GM04503 (cell line): Measurements from ENCODE around the gene CEP290.

ENCODE experiments used
- DNase-seq: peaks from one replicate; pipeline ENCODE4 v3.0.0-alpha.2; 2012; ENCODE audit warnings: low read depth

Gene CEP290, protein sequence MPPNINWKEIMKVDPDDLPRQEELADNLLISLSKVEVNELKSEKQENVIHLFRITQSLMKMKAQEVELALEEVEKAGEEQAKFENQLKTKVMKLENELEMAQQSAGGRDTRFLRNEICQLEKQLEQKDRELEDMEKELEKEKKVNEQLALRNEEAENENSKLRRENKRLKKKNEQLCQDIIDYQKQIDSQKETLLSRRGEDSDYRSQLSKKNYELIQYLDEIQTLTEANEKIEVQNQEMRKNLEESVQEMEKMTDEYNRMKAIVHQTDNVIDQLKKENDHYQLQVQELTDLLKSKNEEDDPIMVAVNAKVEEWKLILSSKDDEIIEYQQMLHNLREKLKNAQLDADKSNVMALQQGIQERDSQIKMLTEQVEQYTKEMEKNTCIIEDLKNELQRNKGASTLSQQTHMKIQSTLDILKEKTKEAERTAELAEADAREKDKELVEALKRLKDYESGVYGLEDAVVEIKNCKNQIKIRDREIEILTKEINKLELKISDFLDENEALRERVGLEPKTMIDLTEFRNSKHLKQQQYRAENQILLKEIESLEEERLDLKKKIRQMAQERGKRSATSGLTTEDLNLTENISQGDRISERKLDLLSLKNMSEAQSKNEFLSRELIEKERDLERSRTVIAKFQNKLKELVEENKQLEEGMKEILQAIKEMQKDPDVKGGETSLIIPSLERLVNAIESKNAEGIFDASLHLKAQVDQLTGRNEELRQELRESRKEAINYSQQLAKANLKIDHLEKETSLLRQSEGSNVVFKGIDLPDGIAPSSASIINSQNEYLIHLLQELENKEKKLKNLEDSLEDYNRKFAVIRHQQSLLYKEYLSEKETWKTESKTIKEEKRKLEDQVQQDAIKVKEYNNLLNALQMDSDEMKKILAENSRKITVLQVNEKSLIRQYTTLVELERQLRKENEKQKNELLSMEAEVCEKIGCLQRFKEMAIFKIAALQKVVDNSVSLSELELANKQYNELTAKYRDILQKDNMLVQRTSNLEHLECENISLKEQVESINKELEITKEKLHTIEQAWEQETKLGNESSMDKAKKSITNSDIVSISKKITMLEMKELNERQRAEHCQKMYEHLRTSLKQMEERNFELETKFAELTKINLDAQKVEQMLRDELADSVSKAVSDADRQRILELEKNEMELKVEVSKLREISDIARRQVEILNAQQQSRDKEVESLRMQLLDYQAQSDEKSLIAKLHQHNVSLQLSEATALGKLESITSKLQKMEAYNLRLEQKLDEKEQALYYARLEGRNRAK (N-terminal part only)

DNA sequence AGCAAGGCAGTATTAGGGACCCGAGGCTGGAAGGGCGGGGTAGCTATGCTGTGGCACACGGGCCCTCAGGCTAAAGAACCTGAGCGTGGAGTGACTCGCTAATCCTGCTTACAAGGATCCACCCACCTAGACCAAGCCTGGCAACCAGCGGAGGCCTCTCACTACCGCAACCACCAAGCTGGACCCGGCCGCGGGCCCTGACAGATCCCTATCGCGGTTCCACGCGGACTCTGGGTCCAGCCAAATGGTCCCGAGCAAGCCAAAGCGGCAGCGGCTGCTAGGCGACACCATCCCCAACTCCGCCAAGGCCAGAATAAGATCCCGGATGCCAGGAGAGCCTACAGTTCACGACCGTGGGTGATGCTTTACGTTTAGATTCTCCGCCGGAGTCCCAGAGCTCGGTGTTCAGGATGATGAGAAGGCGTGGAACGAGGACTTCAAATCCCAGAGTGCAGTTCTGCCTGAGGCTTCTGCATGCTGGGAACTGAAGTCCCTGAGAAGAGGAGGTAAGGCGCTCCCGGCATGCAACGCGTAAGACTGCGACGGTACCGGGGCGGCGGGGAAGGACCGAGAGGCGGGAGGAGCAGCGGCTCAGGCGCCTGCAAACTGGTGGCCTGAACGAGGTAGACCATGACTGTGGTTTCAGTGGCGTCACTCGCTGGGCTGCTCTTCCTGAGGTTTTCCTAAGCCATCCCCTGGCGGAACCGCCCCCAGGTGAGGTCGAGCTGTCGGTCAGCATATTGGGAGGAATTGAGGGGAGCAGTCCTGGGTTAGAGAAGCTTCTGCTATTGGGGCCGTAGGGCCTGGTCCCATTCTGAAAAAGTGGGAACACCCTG is at the start of gene CEP290, which contains the start of gene TMTC3:
CEP290 (minus strand) TSS at position 315 of the 836 bp plus-strand sequence. CDS start 781 bp downstream, outside the sequence.
TMTC3 (plus strand) TSS at position 534 of the 836 bp plus-strand sequence. CDS start 6,009 bp downstream, outside the sequence.
- peak; percentile 99 for DNase-seq

DNA sequence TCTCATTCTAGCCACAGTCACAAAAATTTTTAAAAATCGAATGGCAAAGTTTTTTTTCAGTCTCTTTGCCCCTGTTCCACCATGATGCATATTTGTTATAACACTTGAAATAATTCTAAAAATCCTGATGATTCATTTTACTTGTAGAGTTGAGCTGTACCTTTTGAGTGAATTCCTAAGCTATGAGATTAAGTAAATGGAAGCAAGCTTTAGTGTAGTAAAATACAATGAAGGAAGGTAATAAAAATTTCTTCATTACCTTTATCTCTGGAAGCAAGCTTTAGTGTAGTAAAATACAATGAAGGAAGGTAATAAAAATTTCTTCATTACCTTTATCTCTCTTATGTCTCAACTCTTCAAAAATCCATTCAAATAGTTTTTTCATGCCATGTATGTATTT is 46.3 kb upstream of the CEP290 start:
- DNase-seq: no peak

DNA sequence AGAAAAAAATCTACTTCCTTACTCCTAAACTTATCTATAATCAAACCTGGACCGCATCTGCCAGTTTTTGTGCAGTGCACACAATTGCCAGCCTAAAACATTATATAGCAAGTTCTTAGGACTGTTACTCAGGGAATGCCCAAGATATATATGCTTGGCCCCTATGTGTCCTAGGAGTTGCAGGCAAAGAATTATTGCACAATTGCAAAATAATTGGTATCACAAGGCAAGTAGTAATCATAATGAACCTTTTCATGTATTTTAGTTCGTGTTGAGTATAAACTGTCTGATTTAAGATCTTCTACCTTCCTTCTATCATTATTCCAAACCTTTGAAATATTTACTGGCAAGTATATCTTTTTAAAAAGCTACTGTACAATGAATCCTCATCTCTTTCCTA is 45.7 kb upstream of the CEP290 start:
- no peak for DNase-seq

DNA sequence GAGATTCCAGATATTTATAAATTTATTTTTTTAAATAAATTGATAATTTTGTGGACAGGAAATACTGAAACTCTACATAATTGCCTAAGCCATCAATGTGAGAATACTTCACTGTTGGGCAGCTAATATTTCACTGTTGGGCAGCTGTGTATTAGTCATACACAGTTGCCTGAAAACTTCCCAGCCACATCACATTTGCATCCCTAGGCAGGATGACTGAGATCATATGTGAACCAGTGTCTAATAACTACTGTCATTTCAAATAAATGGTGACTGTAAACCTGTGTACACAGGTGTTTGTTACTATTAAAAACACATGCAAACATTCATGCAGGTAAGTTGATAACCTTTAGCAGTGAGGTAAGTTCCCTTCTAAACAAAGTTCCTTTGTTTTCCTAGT is 44.1 kb upstream of the CEP290 start:
- no peak for DNase-seq

DNA sequence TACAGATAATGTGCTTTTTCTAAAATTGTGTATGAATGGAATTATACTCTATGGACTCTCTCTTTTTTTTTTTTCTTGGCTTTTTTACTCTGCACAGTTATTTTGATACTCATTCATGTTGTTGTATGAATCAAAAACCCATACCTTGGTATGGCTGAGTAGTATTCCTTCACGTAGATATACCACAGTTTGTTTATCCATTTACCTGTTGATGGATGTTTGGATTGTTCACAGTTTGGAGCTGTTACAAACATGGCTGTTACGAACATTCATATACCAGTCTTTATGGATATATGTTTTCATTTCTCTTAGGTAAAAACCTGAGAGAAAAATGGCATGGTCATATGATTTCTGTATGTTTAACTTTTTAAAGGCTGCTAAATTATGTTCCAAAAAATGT is 43.4 kb upstream of the CEP290 start:
- no peak for DNase-seq

DNA sequence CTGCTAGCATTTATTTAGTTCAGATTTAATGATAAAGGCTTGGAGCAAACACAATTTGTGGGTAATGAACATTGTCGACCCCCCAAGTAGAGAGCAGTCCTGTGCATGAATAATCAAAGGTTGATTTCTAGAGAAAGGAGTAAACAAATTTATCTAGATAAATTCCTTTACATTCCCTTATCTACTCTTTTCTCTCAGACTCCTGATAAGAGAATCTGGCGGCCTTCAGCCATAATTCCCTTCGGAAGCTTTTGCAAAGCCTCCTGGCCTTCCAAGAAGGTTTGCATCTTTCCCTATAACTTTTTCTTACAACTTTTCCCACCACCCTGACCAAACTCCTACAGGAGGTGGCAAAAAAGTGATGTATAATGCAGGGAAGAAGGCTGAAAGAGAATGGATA is 42.3 kb upstream of the CEP290 start:
- no peak for DNase-seq

DNA sequence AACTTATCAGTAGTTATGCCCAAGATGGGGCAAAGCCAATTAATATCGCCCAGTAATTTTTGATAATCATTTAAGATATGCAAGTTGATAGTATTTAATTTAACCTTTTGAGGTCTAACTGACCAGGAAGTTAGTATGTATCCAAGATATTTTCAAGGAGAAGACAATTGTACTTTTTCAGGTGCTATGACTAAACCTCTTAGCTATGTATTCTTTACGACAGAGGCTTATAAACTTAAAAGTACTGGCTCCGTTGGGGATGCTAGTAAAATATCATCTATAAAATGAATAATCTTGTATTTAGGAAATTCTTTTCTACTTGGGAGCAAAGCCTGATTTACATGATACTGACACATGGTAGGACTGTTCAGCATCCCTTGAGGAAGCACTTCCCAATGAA is 40.5 kb upstream of the CEP290 start:
- DNase-seq: no peak

DNA sequence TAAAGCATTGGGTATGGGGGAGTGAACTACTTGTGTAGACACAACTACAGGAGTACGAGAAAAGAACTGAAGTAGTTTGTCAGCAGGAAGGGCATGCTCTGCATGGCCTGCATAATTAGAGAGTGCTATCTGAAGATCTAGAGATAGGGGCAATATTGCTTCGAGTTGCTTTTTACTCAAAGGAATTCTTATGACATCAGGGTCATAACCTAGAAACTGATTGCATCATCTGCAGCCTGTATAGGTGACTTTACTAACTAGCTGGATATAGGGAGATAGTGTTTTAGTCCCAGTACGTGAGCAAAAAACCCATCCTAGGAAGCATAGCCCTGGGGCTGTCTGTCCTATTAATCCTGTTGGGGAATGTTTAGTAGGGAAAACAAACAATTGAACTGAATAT is 40.0 kb upstream of the CEP290 start:
- no peak for DNase-seq

DNA sequence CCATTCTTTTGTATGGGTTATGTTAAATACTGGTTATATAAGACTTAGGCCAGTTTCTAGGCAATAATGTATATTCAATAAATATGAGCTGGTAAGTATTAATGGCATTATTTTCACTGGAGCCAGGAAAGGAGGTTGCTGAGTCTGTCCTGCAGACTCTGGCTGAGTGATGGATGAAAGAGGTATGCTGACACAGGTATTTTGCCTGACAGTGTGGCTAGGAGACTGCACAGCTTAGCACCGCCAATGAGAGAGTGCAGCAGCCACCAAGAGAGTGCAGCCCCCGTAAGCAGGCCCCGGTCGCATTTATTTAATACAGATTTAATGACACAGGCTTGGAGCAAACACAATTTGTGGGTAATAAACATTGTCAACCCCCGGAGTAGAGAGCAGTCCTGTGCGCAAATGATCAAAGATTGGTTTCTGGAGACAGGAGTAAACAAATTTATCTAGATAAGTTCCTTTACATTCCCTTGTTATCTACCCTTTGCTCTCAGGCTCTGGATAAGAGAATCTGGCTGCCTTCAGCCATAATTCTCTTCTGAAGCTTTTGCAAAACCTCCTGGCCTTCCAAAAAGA is 37.6 kb upstream of the CEP290 start:
- no peak for DNase-seq

DNA sequence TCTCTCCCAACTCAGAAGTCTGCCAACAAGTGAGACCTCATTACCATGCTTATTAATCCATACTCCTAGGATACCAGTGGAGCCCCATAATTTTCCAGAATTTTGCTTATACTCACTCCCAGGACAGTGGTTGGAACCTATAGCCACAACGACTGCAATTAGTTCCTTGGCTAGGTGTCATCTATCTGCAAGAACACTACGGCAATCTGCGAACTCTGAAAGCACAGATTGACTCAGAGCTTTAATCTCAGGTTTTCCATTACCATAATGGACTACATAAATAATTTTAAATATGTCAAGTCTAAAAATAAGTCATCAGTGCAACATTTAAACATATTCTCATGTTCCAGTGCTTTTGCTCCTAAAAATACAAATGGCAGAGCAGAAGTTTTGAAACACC is 33.7 kb upstream of the CEP290 start:
- DNase-seq: no peak

DNA sequence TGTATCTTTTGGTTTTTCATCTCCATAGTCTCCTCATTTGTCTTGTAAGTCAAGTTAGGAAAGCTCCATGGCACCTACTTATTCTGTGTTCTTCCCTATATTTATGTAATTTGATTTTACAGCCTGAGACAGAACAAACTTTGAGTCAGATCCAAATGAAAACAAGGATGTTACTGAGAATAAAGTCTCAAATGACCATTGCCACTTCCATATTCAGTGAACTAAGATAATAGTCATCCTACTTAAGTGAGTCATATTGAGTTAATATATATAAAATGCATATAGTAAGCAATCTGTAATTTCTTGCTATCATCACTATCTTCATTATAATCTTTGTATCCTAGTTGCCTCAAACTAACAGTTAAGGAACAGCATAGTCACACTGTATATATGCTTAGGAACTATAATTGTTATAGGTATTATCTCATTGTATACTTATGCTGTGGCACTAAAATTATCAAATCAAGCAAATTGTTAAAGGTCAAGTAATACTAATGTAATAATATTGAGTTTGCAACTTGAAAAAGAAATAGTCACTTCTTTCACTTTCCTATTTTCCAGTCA is 31.0 kb upstream of the CEP290 start:
- DNase-seq: no peak

DNA sequence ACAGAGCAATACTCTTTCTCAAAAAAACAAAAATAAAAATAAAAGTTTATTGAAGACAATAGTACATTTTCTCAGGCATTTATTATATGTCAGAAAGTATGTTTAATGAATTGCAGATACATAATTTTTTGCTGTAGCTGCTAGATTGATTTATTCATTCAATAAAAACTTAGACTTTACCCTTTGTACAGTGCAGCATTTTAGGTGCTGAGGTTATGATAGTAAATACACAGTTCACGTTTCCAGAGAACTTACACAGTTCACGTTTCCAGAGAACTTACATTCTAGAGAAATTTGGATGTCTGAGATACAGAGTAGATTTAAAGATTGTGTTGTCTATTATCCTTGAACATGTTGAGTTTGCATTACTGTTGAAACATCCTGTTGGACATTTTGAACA is 25.5 kb upstream of the CEP290 start:
- no peak for DNase-seq

DNA sequence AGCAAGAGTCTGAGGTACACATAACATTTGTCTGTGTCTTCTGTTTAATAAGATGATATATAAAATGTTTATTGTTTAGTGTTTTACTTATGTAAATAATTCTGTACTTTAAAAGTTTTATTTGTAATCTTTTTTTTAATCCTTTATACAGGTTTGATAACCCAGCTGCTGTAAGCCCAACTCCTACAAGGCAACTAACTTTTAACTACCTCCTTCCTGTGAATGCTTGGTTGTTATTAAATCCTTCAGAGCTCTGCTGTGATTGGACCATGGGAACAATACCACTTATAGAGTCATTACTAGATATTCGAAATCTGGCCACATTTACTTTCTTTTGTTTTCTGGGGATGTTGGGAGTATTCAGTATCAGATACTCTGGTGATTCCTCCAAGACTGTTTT is 24.3 kb upstream of the CEP290 start:
- no peak for DNase-seq

DNA sequence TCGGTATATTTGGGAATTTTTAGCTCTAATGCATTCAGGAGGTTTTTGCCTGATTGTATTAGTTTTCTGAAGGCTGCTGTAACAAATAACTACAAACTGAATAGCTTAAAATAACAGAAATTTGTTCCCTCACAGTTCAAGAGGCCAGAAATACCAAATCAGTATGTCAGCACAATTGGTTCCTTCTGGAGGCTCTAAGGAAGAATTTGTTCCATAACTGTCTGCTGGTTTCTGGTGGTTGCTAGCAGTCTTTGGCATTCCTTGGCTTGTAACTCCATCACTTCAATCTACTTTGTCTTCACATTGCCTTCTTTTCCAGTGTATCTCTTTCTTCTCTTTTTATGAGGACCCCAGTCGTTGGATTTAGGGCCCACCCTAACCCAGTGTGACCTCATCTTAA is 21.5 kb upstream of the CEP290 start:
- DNase-seq: no peak

DNA sequence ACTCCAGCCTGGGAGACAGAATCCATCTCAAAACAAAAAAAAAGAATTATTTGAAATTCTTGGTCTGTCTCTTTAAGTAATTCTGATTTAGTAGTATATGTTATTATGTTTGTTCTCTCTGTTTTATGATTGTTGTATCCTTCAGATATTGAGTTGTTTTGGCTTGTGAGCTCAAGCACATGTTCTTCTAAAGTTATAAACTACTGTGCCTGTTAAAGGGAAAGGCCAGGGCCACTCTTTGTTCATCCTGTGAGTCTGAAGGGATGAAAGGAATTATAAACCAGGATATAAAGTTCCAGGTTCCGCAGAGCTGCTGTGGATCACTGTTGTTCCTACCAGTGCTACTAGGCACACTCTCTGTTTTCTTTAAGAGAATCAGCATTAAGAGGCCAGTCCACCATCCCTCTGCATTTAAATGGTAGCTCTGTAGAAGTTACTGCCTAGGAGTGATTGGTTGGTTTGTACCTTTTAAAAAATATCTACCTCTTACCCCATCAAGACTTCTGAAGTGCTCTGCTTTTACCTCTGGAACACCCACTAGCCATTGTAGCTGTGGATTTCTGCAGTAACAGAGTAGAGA is 14.3 kb upstream of the CEP290 start:
- DNase-seq: no peak

DNA sequence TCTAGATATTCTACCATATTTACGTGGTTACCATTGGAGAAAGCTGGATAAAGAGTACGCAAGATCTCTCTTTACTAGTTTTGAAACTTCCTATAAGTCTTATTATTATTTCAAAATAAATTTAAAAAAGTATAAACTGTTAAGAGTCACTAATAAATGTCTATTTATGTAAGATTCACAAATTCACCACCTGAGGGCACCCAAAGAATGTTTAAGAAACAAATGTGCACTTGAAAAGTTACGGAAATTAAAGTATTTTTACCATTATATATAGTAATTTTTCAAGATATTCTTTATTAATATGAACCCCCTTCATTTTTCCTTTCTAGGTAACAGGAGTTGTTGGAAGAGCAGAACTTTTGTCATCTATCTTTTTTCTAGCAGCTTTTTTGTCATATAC is 12.1 kb upstream of the CEP290 start:
- no peak for DNase-seq

DNA sequence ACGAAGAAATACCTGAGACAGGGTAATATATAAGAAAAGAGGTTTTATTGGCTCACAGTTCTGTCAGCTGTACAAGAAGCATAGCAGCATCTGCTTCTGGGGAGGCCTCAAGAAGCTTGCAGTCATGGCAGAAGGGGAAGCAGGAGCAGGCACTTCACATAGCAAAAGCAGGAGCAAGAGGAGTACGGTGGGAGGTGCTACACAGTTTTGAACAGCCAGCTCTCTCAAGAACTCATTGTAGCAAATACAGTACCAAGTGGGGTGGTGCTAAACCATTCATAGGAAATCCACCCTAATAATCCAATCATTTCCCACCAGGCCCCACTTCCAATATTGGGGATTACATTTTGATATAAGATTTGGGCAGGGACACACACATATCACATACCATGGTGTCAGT is 8.2 kb upstream of the CEP290 start:
- DNase-seq: no peak

DNA sequence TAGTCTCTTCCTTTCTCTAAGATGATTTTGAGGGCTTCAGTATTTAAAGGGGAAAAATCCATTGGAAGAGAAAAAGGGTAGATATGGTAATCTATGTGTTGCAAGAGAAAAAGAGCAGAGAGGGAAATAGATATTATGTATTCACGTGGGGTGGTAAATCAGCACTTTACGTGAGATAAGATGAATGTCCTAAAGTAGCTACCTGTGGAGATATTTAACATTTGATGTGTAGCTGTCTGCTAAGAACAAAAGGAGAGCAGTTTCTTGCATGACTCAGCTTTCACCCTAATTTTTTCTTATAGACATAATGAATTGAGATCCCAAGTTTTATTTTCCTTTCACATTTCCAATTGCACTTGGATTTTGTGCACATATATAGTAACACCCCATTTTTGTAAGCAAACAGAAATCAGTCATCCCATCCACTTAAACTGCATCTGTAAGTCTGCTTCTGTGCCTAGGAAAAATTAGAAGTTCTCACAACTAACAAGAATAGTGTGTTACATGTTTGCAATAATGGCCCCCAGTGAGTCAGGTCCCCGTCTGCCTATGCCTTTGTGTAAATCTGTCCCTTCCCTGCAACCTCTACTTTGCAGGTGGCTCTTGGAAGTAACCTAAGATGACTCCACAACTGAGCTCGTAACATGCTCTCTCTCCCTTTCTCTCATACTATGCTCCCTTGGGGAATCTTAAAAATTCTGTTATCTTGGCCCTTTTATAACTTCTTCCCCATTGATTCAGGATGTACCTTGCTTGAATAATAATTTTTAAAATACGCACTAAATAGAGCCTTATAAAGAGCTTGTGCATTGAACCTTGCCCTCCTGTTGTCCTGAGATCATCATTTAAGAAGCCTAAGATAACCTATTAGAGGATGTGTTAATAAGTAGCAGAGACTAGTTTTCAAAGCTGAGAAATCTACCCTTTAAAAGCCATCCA is 3.9 kb upstream of the CEP290 start:
- DNase-seq: no peak
